GM21576 (cell line): ENCODE measurements around the gene PRKG2.
"Not testable (repeated sequence)": the region's sequence is repeated elsewhere in the genome, so short reads cannot be mapped to it uniquely, and the experiment has no call there.

Experiments
- ATAC-seq: cut with Tn5 transposase; IDR thresholded peaks from one replicate; pipeline ENCODE4 v1.9.1; 2021; ENCODE audit warnings: mild to moderate bottlenecking, moderate library complexity; ENCODE audit not compliant: unreplicated experiment

The PRKG2 gene, protein sequence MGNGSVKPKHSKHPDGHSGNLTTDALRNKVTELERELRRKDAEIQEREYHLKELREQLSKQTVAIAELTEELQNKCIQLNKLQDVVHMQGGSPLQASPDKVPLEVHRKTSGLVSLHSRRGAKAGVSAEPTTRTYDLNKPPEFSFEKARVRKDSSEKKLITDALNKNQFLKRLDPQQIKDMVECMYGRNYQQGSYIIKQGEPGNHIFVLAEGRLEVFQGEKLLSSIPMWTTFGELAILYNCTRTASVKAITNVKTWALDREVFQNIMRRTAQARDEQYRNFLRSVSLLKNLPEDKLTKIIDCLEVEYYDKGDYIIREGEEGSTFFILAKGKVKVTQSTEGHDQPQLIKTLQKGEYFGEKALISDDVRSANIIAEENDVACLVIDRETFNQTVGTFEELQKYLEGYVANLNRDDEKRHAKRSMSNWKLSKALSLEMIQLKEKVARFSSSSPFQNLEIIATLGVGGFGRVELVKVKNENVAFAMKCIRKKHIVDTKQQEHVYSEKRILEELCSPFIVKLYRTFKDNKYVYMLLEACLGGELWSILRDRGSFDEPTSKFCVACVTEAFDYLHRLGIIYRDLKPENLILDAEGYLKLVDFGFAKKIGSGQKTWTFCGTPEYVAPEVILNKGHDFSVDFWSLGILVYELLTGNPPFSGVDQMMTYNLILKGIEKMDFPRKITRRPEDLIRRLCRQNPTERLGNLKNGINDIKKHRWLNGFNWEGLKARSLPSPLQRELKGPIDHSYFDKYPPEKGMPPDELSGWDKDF

DNA sequence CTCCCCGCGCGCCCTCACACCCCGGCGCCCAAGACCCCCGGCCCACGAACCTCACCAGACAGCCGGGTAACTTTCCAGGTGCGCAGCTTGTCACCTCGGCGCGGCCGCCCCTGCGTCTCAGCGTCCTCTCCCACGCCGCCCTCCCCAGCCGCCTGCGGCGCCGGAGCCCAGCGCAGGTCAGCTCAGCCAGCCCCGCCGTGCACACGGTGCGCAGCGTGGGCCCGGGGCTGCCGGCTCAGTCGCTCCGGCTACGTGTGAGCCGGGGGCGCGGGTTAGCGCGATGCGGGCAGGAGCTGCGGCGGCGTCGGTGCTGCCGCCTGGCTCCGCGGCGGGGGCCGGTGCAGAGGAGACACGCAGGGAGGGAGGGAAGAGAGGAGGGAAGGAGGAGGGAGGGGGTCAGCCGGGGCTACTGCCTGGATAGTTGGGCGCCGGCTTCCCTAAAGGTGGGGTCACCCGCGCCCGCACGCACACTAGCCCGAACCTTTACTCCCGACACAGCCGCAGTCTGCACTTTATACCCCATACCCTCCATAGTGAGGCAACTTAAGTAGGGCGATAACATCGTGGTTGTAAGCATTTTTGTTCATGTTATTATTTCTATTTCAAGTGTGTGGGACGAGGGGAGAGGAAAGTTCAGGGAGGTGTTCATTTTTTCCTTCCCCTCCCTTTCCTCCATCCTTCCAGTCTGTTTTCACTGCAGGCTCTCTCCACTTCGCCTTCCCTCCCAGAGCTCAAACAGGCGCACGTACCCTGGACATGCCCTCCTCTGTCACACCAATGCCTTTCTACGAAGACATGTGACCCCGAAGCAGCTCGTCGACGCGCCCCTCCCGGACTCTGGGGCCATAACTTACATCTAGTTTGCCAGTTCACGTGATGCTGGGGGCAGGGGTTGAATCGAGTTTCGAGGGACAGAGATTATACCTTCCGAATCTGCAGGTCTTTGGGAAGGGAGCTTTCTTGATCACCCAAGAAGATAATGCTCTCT, at the start of gene PRKG2:
Gene PRKG2, minus strand, starts transcription at position 342 of the 988 bp plus-strand sequence. CDS start 10,175 bp downstream, outside the sequence.
- no peak for ATAC-seq

DNA sequence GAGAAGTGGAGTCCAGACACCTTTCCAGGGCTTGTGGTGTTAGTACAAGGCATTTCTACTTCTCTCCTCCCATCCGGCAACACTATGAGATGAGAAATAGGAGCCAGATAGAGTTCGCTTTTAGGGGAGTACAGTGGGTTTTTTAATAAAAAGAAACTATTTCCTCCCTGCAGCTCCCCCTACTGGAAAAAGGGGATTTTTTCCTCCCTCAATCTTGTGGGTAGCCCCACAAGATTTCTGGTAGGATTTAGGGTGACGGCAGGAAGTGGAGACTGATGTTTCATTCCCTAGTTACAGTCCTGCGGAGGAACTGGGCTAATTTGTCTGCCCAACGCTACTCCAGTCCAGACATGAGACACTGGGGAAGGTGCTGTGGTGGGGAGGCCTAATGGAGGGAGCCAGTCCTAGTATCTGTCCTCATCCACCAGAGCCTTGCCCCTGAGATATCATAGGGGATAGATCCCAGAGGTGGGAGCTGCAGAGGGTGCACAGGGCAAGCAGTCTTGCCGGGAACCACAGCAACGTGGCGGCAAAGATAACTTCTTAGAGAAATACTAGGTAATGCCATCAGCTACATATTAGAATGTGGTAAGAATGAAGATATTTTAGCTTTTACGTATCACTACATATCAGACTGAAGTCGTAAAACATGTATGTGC, 45.5 kb upstream of the PRKG2 start:
- no peak for ATAC-seq

- no peak for ATAC-seq
These were observed 44.0 kb upstream of the PRKG2 start for GRCh38 chr4:81258841-81259550.

- ATAC-seq = no peak
These were observed 42.8 kb upstream of the PRKG2 start for GRCh38 chr4:81257816-81258215.

DNA sequence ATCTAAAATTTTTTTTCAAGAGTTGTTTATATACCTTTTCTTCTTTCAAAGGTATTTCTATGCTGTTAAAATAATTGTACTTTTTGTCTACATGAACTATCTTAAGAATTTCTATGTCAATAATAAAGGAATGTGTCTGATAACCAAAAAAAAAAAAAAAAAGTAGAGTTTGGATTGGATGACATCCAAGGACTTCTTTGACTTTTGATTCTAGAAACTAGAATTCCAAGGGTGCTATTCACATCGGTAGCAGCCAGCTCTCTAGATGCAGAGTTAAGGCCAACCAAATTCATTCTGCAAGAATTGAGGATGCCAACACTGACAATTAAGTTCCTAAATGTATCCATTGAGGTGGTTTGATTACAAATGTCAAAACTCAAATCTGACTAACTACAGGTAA, 42.0 kb upstream of the PRKG2 start:
- no peak for ATAC-seq

DNA sequence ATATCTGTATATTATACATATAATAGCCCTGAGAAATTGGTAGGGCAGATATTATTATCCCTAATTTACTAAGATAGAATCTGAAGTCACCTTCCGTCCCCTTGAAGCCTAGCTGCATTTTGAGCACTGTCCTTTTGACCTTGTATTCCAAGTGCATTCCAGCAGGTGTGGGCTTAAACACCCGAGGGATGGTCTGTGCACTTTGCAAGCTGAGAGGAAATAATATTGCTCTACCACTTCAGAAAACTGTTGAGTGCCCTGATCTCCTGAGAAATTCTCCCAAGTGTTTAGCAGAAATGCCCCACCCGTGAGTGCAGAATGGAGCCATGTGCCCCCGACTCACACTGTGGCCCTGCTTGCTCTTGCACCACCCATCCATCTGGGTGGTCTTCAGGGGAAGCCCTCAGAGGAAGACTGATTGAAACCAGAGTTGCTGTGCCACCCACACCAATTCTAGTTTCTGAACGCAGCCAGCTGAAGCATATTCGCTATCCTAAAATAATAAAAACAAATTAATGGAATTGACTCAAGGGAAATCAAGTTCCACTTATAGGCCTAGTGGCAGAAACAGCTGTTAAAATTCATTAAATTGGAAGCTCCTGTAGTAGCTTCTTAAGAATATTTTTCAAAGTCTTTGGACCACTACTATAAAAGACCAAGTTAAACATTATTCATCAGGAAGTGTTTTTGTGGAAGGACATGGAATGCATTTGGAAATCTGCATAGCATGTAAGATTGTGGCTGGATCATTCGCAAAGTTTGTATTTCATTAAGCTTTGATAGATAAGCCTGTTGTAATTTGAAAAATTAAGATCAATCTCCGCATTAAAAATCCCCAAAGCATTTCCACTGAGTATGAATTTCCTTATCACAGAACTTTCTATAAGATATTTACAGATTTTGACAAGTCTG, 41.3 kb upstream of the PRKG2 start:
- ATAC-seq = no peak

DNA sequence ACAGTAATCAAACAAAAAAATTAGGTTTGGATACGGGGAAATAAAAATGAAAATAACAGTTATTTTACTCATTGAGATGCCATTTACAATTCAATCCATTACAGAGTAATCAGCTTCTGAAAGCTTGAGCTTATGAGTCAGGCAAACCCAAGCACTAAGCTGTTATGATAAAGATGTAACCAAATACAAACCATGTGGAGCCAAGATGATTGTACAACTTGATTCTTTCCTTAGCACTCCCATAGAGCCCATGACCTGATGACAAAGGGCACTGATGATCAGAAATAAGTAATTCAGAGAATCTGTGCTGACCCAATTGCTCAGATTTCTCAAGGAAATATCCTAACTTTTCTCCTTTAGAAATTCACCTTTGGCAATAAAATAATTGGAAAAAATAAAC, 40.5 kb upstream of the PRKG2 start:
- no peak for ATAC-seq

- no peak for ATAC-seq
These were observed 35.4 kb upstream of the PRKG2 start for GRCh38 chr4:81250430-81250829.

GRCh38 chr4:81245218-81246009, 30.4 kb upstream of the PRKG2 start:
- no peak for ATAC-seq

GRCh38 chr4:81237791-81238190, 22.8 kb upstream of the PRKG2 start:
- ATAC-seq = no peak

DNA sequence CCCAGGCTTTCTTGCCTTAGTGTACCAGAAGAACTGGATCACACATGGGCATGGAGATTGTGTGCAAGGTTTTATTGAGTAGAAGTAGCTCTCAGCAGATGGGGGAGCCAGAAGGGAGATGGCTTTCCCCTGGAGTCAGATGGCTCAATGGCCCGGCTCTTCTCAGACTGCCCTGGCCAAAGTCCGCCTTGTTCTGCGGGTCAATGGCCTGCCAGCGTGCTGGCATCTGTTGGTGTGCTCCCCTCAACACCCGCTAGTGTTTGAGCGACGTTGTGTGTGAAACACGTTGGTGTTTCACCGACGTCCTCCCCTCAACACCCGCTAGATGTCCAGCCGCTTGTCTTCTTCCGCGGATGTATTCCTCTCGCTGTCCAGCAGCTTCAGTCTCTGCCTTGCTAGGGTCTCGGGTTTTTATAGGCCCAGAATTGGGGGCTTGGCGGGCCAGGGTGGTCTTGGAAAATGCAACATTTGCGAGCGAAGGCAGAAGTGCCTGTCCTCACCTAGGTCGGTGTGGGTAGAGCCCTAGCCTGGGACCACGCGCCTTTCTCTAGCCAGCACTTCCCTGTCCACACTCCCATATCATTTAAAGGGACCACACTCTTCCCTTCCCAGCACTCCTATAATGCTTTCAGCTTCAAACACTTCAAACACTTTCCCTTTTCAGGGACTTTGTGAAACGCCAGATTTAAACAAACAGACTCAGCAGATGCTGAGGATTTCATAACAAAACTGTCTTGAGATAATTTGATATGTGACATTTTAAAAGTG, 21.1 kb upstream of the PRKG2 start:
- no peak for ATAC-seq

DNA sequence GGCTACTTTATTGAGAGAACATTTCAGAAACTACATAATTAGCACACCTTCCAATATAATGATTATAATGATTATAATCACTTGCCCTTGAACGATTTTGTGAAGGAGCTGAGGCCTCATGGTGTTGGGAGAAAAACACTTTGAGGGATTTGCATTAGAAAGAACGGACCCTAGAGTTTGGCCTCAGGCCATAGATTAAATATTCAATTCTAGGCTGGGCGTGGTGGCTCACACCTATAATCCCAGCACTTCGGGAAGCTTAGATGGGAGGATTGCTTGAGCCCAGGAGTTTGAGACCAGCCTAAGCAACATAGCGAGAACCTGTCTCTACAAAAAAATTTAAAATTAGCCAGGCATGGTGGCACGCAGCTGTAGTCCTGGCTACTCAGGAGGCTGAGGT, 12.9 kb upstream of the PRKG2 start:
- ATAC-seq = no peak

- no peak for ATAC-seq
These were observed 12.1 kb upstream of the PRKG2 start for GRCh38 chr4:81227138-81227537.

- ATAC-seq = no peak
These were observed 10.2 kb upstream of the PRKG2 start for GRCh38 chr4:81225252-81225651.

GRCh38 chr4:81222082-81222472, 7.1 kb upstream of the PRKG2 start:
- ATAC-seq = not testable (repeated sequence)

- no peak for ATAC-seq
These were observed 6.5 kb upstream of the PRKG2 start for GRCh38 chr4:81221303-81222081.

DNA sequence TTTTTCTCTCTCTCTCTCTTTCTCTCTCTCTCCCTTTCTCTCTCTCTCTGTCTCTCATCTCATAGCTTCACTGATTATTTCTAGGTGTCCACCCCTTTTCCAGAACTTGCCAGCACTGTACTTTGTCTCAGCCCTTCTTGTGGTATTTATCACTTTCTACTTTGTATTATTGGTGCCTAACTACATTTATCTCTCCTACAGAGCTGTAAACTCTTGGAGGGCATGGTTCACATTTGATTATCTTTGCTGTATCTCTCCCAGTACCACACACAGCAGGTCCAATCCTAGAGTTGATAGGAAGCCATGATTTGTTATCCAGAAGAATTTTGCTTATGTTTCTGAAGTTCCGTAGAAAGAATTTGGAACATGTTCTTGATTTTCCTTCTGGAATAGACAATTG, 5.2 kb upstream of the PRKG2 start:
- no peak for ATAC-seq
